Ascending aorta (tissue), 2 donors: ENCODE results near the gene C8G. TPM values are rescaled to one million over a fixed set of nuclear protein-coding genes. Genes with fewer than 3 reads are reported as not detected.

Experiments used
- DNase-seq, 2 donors: peaks; one replicate each; pipeline ENCODE4 v3.0.0-alpha.2; 2019; ENCODE audit warnings: low spot score in 2 of 2
- H3K27ac ChIP-seq, 2 donors: fragments of 200-600 bp; sonication (generic); one replicate each; pipeline ENCODE4 v1.5.1; 2016 to 2017; ENCODE audit warnings: mild to moderate bottlenecking in 1 of 2
- H3K27me3 ChIP-seq: fragments of 200-600 bp; sonication (generic); one replicate; pipeline ENCODE4 v1.5.1; 2017
- H3K36me3 ChIP-seq, 2 donors: fragments of 200-600 bp; sonication (generic); one replicate each; pipeline ENCODE4 v1.5.1; 2016
- H3K4me1 ChIP-seq, 2 donors: fragments of 200-600 bp; sonication (generic); one replicate each; pipeline ENCODE4 v1.5.1; 2016 to 2017; ENCODE audit warnings: mild to moderate bottlenecking in 1 of 2
- H3K4me3 ChIP-seq, 2 donors: fragments of 200-600 bp; sonication (generic); one replicate each; pipeline ENCODE4 v1.5.1; 2016 to 2017; ENCODE audit warnings: mild to moderate bottlenecking in 1 of 2
- H3K9me3 ChIP-seq, 2 donors: fragments of 200-600 bp; sonication (generic); one replicate each; pipeline ENCODE4 v1.5.1; 2016
- CTCF ChIP-seq, 3 experiments: fragments of 200-600 bp in 2 of 3; fragments of 450-650 bp in 1 of 3; sonication (generic) in 2 of 3; IDR thresholded peaks; one replicate each; pipeline ENCODE4 v1.5.1; 2016 to 2019; ENCODE audit warnings: antibody characterized with exemption in 3 of 3, mild to moderate bottlenecking in 1 of 3, moderate library complexity in 1 of 3
- intact Hi-C: fragments of 100-400 bp; cut with DNase I; formaldehyde crosslinking; loops from one replicate; pipeline ENCODE4 v1.15.1; 2023
- total RNA-seq: library from RNA; depleted of rRNA; stranded (reverse); fragments of >200 nt; gene quantifications from one replicate; pipeline ENCODE4 v1.1.0, GENCODE V29; 2016

The C8G gene
- total RNA-seq, 1 donor from 2014 or later, result 8.6 TPM

- intact Hi-C loops, result loop anchor here (1.0 to 5.0 kb wide), 7 partner anchors 40 to 143 kb away; partner anchors contain the start of genes EDF1, MAN1B1, PAXX and PHPT1
- H3K27me3 ChIP-seq, result no peaks in the 10 kb centered on the region
- H3K4me1 ChIP-seq, result peaks cover 6 to 14% of the 10 kb centered on the region in 2 donors
- H3K9me3 ChIP-seq, result no peaks in the 10 kb centered on the region
- no peak for TF ChIP-seq CTCF (IDR thresholded peaks at IDR 0.05)
- H3K4me3 ChIP-seq, result peak overlapping the region; percentile 88 to 90
- H3K36me3 ChIP-seq, result peaks cover 39 to 40% of the 10 kb centered on the region in 2 donors
- DNase-seq, result no peak
- H3K27ac ChIP-seq, result peak overlapping the region; percentile 52 to 87
Observed at GRCh38 chr9:136943291-136944211, 1.5 kb upstream of the C8G start.

- DNase-seq, result no peak
- Histone ChIP-seq H3K27me3 (no peaks in the 10 kb centered on the region), H3K36me3 (peaks cover 38 to 39% of the 10 kb centered on the region in 2 donors), H3K4me3 (peak overlapping the region; percentile 88 to 90), H3K4me1 (peaks cover 6 to 17% of the 10 kb centered on the region in 2 donors), H3K27ac (peak overlapping the region; percentile 52 to 87), H3K9me3 (no peaks in the 10 kb centered on the region)
- intact Hi-C loops, result loop anchor here (1.0 to 5.0 kb wide), 7 partner anchors 41 to 142 kb away; partner anchors contain the start of genes EDF1, MAN1B1, PAXX and PHPT1
- no peak for TF ChIP-seq CTCF (IDR thresholded peaks at IDR 0.05)
Observed at GRCh38 chr9:136944212-136944518, 878 bp upstream of the C8G start.

- no peaks in the 10 kb centered on the region for H3K27me3 ChIP-seq
- no peak overlapping the region for H3K27ac ChIP-seq
- H3K4me3 ChIP-seq, result no peak overlapping the region
- peaks cover 6 to 23% of the 10 kb centered on the region in 2 donors for H3K4me1 ChIP-seq
- no peak for DNase-seq
- H3K36me3 ChIP-seq, result peaks cover 23 to 26% of the 10 kb centered on the region in 2 donors
- no peak for TF ChIP-seq CTCF (IDR thresholded peaks at IDR 0.05)
- intact Hi-C loops, result loop anchor here (2.0 kb wide), 1 partner anchor 97 kb away; the partner anchor contains the start of gene PHPT1
- no peaks in the 10 kb centered on the region for H3K9me3 ChIP-seq
Observed at GRCh38 chr9:136945333-136946227, 537 bp downstream of the C8G start.

- intact Hi-C loops, result no loop called here
- Histone ChIP-seq H3K9me3 (no peaks in the 10 kb centered on the region), H3K36me3 (peaks cover 15 to 17% of the 10 kb centered on the region in 2 donors), H3K4me1 (peaks cover 6 to 25% of the 10 kb centered on the region in 2 donors), H3K27me3 (no peaks in the 10 kb centered on the region), H3K4me3 (no peak overlapping the region), H3K27ac (no peak overlapping the region)
- no peak for TF ChIP-seq CTCF (IDR thresholded peaks at IDR 0.05)
- no peak for DNase-seq
Observed at GRCh38 chr9:136946228-136947027, 1.4 kb downstream of the C8G start.
